Activated T-cell treated with anti-CD3 and anti-CD28 coated beads, Interleukin-2, amount 50 U/mL, for 4 hours (primary cell): ENCODE results near the gene PYDC2. TPM values are rescaled to one million over a fixed set of nuclear protein-coding genes. Genes with fewer than 3 reads are reported as not detected.

ENCODE experiments used
- ATAC-seq, 2 donors: fragments of 200-7000 bp; cut with Tn5 transposase; one replicate each; pipeline ENCODE4 v1.10.0; 2021
- DNase-seq: peaks from one replicate; pipeline ENCODE4 v3.0.0-alpha.2; 2020
- H3K27me3 Mint-ChIP-seq: one replicate; pipeline ENCODE4 v1.8.0; 2021; ENCODE audit warnings: low read depth, mixed read lengths
- H3K36me3 Mint-ChIP-seq: one replicate; pipeline ENCODE4 v1.8.0; 2022; ENCODE audit warnings: mixed read lengths; ENCODE audit not compliant: insufficient read depth
- H3K4me1 Mint-ChIP-seq: one replicate; pipeline ENCODE4 v1.8.0; 2021; ENCODE audit warnings: low read depth, mixed read lengths
- H3K4me3 Mint-ChIP-seq: one replicate; pipeline ENCODE4 v1.8.0; 2021; ENCODE audit warnings: mild to moderate bottlenecking, moderate library complexity, mixed read lengths
- H3K9me3 Mint-ChIP-seq: one replicate; pipeline ENCODE4 v1.8.0; 2021; ENCODE audit warnings: mixed read lengths
- total RNA-seq, 3 donors: library from RNA; stranded (reverse); gene quantifications; one replicate each; pipeline ENCODE4 v1.2.1, GENCODE V29; 2021

PYDC2 gene
- total RNA-seq, 3 donors from 2014 or later = not detected

- Mint-ChIP-seq H3K4me3 (no peak overlapping the region), H3K4me1 (no peaks in the 10 kb centered on the region)
- ATAC-seq = no peak
Observed at GRCh38 chr3:191493336-191493735, 32.4 kb downstream of the PYDC2 start.

DNA sequence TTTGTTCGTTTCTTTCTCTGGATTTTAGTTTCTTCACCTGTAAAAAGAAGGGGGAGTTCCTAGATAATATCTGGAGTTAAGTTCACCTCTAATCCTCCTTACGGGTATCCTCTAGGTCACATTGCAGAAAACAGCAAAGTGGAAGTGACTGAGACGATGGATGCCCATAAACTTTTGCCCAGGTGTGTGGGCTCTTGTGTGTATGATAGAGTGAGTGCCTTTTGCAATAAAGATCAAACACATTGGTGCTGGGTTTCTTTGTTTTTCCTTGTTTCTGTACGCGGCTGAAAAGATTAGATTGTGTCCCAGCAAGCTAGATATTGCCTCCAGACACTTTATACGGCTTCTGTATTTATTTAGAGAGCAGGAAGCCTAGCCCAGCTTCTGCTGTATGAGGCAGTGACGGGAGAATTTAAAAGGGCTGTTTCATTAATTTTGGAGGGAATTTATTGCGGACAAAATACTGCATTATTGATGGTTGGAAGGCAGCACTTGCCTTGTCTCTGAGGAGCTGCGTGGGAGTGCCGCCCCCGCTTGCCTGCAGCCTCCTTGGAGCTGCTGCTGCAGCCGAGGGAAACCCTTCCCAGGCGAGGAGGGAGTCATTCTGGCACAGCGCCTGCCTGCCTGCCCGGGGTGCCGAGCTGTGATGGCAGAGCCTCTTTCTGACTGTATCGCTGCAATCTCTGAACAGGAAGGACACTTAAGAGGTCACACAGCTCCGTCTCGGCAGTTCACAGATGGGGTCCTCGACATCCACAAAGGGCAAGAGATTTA lies 38.5 kb downstream of the PYDC2 start:
- Mint-ChIP-seq H3K4me1 (no peaks in the 10 kb centered on the region), H3K36me3 (no peaks in the 10 kb centered on the region), H3K9me3 (peaks cover 4% of the 10 kb centered on the region), H3K27me3 (no peaks in the 10 kb centered on the region), H3K4me3 (no peak overlapping the region)
- ATAC-seq (no peak), DNase-seq (no peak)

More at GRCh38 chr3:191493336-191493735, 32.4 kb downstream of the PYDC2 start:
- DNase-seq = no peak
- Mint-ChIP-seq H3K36me3 (no peaks in the 10 kb centered on the region), H3K9me3 (peaks cover 4% of the 10 kb centered on the region), H3K27me3 (no peaks in the 10 kb centered on the region)

DNA sequence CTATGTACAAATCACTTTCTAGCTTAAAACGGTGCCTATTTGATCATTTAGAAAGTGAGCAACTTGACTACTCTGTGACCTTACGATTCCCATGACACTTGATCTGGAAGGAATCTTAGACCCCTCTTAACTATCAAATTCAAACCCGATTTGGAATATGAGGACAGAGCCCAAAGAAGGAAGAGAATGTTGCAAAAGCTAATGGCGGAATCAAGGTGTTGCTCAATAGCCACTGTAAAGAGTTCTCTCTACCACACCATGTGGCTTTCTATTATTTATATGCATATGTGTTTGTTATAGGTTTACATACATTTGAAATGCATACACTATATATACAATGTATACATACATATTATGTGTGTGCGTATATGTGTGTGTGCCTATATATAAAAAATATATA lies 39.9 kb downstream of the PYDC2 start:
- no peaks in the 10 kb centered on the region for H3K4me1 Mint-ChIP-seq
- ATAC-seq (no peak), DNase-seq (no peak)
- H3K27me3 Mint-ChIP-seq = no peaks in the 10 kb centered on the region
- H3K36me3 Mint-ChIP-seq = no peaks in the 10 kb centered on the region
- peaks cover 2% of the 10 kb centered on the region for H3K9me3 Mint-ChIP-seq
- no peak overlapping the region for H3K4me3 Mint-ChIP-seq

DNA sequence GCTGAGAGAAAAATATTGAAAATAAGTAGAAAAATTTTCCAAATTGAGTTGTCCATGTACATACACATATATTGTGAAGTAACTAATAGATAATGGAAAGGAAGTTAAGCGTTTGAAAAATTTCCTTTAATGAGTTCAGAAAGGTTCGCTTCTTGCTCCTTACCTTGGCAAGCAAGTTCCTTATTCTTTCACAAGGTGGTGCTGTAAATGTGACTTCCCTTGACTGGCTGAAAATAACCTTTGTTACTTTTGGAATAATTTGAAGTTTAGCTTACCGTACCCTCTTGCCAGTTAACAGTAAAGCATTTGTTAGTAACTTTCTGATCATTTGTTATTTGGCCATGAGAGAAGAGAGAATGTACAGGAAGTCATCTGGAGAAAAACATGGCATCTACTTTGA lies 41.6 kb downstream of the PYDC2 start:
- DNase-seq = no peak
- H3K27me3 Mint-ChIP-seq = no peaks in the 10 kb centered on the region
- no peaks in the 10 kb centered on the region for H3K9me3 Mint-ChIP-seq
- ATAC-seq = no peak
- H3K4me1 Mint-ChIP-seq = no peaks in the 10 kb centered on the region
- H3K4me3 Mint-ChIP-seq = no peak overlapping the region
- no peaks in the 10 kb centered on the region for H3K36me3 Mint-ChIP-seq

- no peak for ATAC-seq
- DNase-seq = no peak
- no peaks in the 10 kb centered on the region for H3K4me1 Mint-ChIP-seq
- no peaks in the 10 kb centered on the region for H3K36me3 Mint-ChIP-seq
- no peaks in the 10 kb centered on the region for H3K27me3 Mint-ChIP-seq
- H3K4me3 Mint-ChIP-seq = no peak overlapping the region
- no peaks in the 10 kb centered on the region for H3K9me3 Mint-ChIP-seq
Observed at GRCh38 chr3:191509078-191509477, 48.1 kb downstream of the PYDC2 start.

Other genes starting within 250 kb of the PYDC2 start
- gene CCDC50, start 131.8 kb upstream of the PYDC2 start, total RNA-seq = 10 to 100 TPM in 1 of 3 donors, 1 to 10 TPM in 2; 3.9 to 16.2 (median 8.6) TPM
- not detected for gene UTS2B, start 130.6 kb upstream of the PYDC2 start, total RNA-seq